HepG2 (cell line): ENCODE data around the gene RUVBL1. TPM values are rescaled to one million over a fixed set of nuclear protein-coding genes. Genes with fewer than 3 reads are reported as not detected.

Experiments used
- ATAC-seq: fragments of 200-7000 bp; cut with Tn5 transposase; 3 replicates; pipeline ENCODE4 v1.9.1; 2020; ENCODE audit warnings: mild to moderate bottlenecking, moderate library complexity
- BruUV-seq: library from RNA; stranded (reverse); fragments of 400-500 nt; replicated peaks from 2 replicates; lab custom pipeline; 2021; lab: Mats Ljungman, UMichigan
- CTCF ChIA-PET: fragments of 300-600 bp; formaldehyde crosslinking; extraction: SDS; loops from one replicate; lab custom pipeline; 2021; ENCODE audit warnings: low total read pairs, inconsistent platforms, low intra/inter-chr PET ratio; lab: Yijun Ruan, JAX
- POLR2A ChIA-PET: fragments of 350-600 bp; sonication (Branson Sonifier 250); formaldehyde crosslinking; loops from one replicate; lab custom pipeline; 2020; ENCODE audit warnings: antibody characterized with exemption, inconsistent platforms; lab: Yijun Ruan, JAX
- DNase-seq: peaks from one replicate; pipeline ENCODE4 v3.0.0-alpha.2; 2015; ENCODE audit warnings: low spot score
- FAIRE-seq: peaks from 3 replicates; lab custom pipeline; 2011; peaks lifted over from hg19 to GRCh38; lab: Jason Lieb, UNC
- H2AFZ ChIP-seq: one replicate; pipeline ENCODE4 v1.6.1; 2011; ENCODE audit warnings: low read length, inconsistent platforms
- H3K27ac ChIP-seq: fragments of 300-600 bp; 3 replicates; pipeline ENCODE4 v1.8.0; 2011; ENCODE audit warnings: mixed run types, mild to moderate bottlenecking, mixed read lengths, low read length, inconsistent platforms; ENCODE audit not compliant: insufficient read depth; ENCODE audit errors: extremely low read length
- H3K27me3 ChIP-seq, 2 experiments: fragments of 200-600 bp in 1 of 2; 2 replicates in 1 of 2; 3 replicates in 1 of 2; pipeline versions ENCODE4 v1.6.0 to v1.8.0; 2011; ENCODE audit warnings: low read length in 2 of 2, mild to moderate bottlenecking in 2 of 2, moderate library complexity in 2 of 2, inconsistent platforms in 1 of 2; ENCODE audit not compliant: insufficient read depth in 2 of 2, control insufficient read depth in 1 of 2
- H3K36me3 ChIP-seq, 2 experiments: fragments of 200-600 bp in 1 of 2; replicated peaks in 1 of 2; 2 replicates in 1 of 2; 3 replicates in 1 of 2; pipeline versions ENCODE4 v1.5.1 to v1.8.0; 2011; ENCODE audit warnings: low read length in 2 of 2, inconsistent platforms in 1 of 2; ENCODE audit not compliant: insufficient read depth in 2 of 2, control insufficient read depth in 1 of 2
- H3K4me1 ChIP-seq: 2 replicates; pipeline ENCODE4 v1.5.1; 2012; ENCODE audit warnings: low read length, inconsistent platforms; ENCODE audit not compliant: insufficient read depth
- H3K4me2 ChIP-seq: 2 replicates; pipeline ENCODE4 v1.6.0; 2011; ENCODE audit warnings: low read depth, low read length, inconsistent platforms
- H3K4me3 ChIP-seq, 3 experiments: fragments of 200-600 bp in 1 of 3; sonication (generic), shearing (Covaris generic) in 1 of 3; replicated peaks in 1 of 3; 2 replicates each; pipeline ENCODE4 v1.5.1; 2011 to 2016; ENCODE audit warnings: low read length in 3 of 3, inconsistent platforms in 2 of 3, low read depth in 2 of 3, mild to moderate bottlenecking in 2 of 3, control low read depth in 1 of 3, mixed read lengths in 1 of 3; ENCODE audit not compliant: insufficient read depth in 1 of 3
- H3K79me2 ChIP-seq: one replicate; pipeline ENCODE4 v1.6.1; 2011; ENCODE audit warnings: low read length, inconsistent platforms; ENCODE audit not compliant: insufficient read depth
- H3K9ac ChIP-seq: 2 replicates; pipeline ENCODE4 v1.6.0; 2011; ENCODE audit warnings: mild to moderate bottlenecking, low read depth, low read length, inconsistent platforms; ENCODE audit not compliant: insufficient read depth
- H3K9me3 ChIP-seq: 2 replicates; pipeline ENCODE4 v1.5.1; 2012; ENCODE audit warnings: mild to moderate bottlenecking, low read length
- H4K20me1 ChIP-seq: 2 replicates; pipeline ENCODE4 v1.6.0; 2011; ENCODE audit warnings: inconsistent platforms, mild to moderate bottlenecking, low read length, moderate library complexity; ENCODE audit not compliant: insufficient read depth
- HNRNPK ChIP-seq: fragments of 200-400 bp; formaldehyde crosslinking; IDR thresholded peaks from 2 replicates; pipeline ENCODE4 v1.6.1; 2018; ENCODE audit warnings: low read length, low read depth, moderate library complexity, mild to moderate bottlenecking; ENCODE audit not compliant: poor library complexity, severe bottlenecking
- MAFK ChIP-seq, 2 experiments: IDR thresholded peaks in 1 of 2; conservative IDR thresholded peaks in 1 of 2; 2 replicates each; pipeline ENCODE4 v1.6.1; 2011; ENCODE audit warnings: improper control_type of control experiment in 2 of 2, low read length in 2 of 2
- PRPF4 ChIP-seq: fragments of 200-400 bp; formaldehyde crosslinking; IDR thresholded peaks from 2 replicates; pipeline ENCODE4 v1.6.1; 2016; ENCODE audit warnings: low read length, low read depth; ENCODE audit not compliant: poor library complexity, severe bottlenecking
- ZBTB38 ChIP-seq: sonication (generic); formaldehyde crosslinking; IDR thresholded peaks from 2 replicates; pipeline ENCODE4 v1.5.1; 2020; ENCODE audit warnings: mild to moderate bottlenecking, missing genetic modification reagents
- ZC3H4 ChIP-seq: sonication (generic); formaldehyde crosslinking; IDR thresholded peaks from 2 replicates; pipeline ENCODE4 v1.4.0; 2020; ENCODE audit warnings: missing genetic modification reagents, borderline replicate concordance
- WGBS: methylation state at CpG from one replicate; pipeline ENCODE4 v1.1.6; 2017; ENCODE audit warnings: low lambda C conversion rate; 5-methylcytosine and 5-hydroxymethylcytosine counted together
- in situ Hi-C: cut with HindIII; loops from 2 replicates; pipeline ENCODE4 v1.10.0; 2017; ENCODE audit warnings: low pct_unique_long_range_greater_than_20kb; ENCODE audit not compliant: extremely low pct_ligation_motif_present
- intact Hi-C: fragments of 100-400 bp; cut with micrococcal nuclease; formaldehyde crosslinking; loops from one replicate; pipeline ENCODE4 v1.10.0; 2022; ENCODE audit not compliant: unreplicated experiment
- polyA plus RNA-seq, 8 experiments: library from polyadenylated mRNA; depleted of rRNA in 3 of 8; stranded (reverse) in 7 of 8; unstranded in 1 of 8; fragments of >200 nt; fragmentation: Illumina TruSeq in 4 of 8; extraction: Trizol in 4 of 8; gene quantifications; 2 replicates each; pipeline versions ENCODE4 v1.2.1 to v1.2.3, GENCODE V29; 2011 to 2016; ENCODE audit warnings: low read depth in 4 of 8, missing spikeins in 1 of 8, mixed read lengths in 1 of 8; ENCODE audit not compliant: insufficient read depth in 1 of 8
- total RNA-seq, 5 experiments: library from RNA; depleted of rRNA; stranded (reverse); fragments of >200 nt; fragmentation: Illumina TruSeq; extraction: Trizol; gene quantifications; 2 replicates each; pipeline ENCODE4 v1.2.3, GENCODE V29; 2016; ENCODE audit warnings: low read depth in 1 of 5
- TF ChIP-seq, protein P1 (sequence below): sonication (generic); formaldehyde crosslinking; IDR thresholded peaks from 2 replicates; pipeline ENCODE4 v1.4.0; 2020; ENCODE audit warnings: missing genetic modification reagents
- TF ChIP-seq, protein P2 (sequence below): sonication (generic); formaldehyde crosslinking; IDR thresholded peaks from 2 replicates; pipeline ENCODE4 v1.4.0; 2020; ENCODE audit warnings: missing genetic modification reagents, borderline replicate concordance
- TF ChIP-seq, protein P3 (sequence below): sonication (generic); formaldehyde crosslinking; IDR thresholded peaks from 2 replicates; pipeline ENCODE4 v1.4.0; 2020; ENCODE audit warnings: mild to moderate bottlenecking, missing genetic modification reagents

Gene RUVBL1
- total and polyA plus RNA-seq, 2 of the 13 experiments (the other 11 are each of a cell fraction or from before 2014, with no cell fraction given) = 32.7 to 86.3 TPM

DNA sequence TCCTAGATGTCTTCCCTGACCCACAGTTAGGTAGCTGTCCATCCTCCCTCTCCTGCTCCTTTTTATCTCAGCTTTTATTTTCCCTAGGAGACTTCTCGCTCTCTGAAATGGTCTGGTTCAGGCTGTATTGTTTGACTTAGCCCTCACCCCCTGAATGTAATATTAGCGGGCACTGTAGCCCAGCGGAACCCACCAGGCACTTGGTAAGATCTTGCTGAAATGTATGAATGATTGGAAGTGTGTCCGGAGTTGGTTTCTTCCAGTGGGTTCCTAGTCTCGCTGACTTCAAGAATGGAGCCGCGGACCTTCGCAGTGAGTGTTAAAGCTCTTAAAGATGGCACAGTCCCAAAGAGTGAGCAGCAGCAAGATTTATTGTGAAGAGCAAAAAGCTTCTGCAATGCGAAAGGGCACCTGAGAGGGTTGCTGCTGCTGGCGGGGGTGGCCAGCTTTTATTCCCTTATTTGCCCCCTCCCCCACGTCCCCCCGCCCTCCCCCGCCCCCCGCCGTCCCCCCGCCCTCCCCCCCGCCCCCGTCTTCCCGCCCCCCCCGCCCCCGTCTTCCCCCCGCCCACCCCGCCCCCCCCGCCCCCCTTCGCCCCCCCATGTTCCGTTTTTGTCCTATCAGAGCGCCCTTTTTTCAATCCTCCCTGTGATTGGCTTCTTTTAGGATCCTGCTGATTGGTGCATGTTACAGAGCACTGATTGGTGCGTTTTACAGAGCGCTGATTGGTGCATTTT lies 29.0 kb upstream of the RUVBL1 start:
- in situ Hi-C loops = no loop called here
- ATAC-seq (peak; percentile 74), FAIRE-seq (peak; percentile 63), DNase-seq (peak; percentile 87)
- 50% methylated on average over 26 of the region's 29 CpGs for WGBS
- Histone ChIP-seq H3K4me1 (peaks cover 49% of the 10 kb centered on the region), H3K4me2 (peak overlapping the region; percentile 87), H3K36me3 (peaks cover 0 to 13% of the 10 kb centered on the region in 2 experiments), H3K4me3 (peak overlapping the region; percentile 86 to 95 (median 87); a peak in 5 of 6 replicates), H3K27ac (peak overlapping the region; percentile 99), H4K20me1 (no peaks in the 10 kb centered on the region), H3K9ac (peak overlapping the region; percentile 97), H3K79me2 (peaks cover 27% of the 10 kb centered on the region), H3K27me3 (no peaks in the 10 kb centered on the region), H3K9me3 (no peaks in the 10 kb centered on the region), H2AFZ (peak overlapping the region; percentile 85)
- intact Hi-C loops = loop anchor here (1.0 to 2.0 kb wide), 2 partner anchors 16 to 28 kb away; no protein-coding TSS in a partner anchor
- CTCF ChIA-PET = interaction anchor here (1.7 kb wide), 1 partner anchor 18 kb away, joined by 5 read pairs; no protein-coding TSS in a partner anchor
- TSS peak; percentile 64 for BruUV-seq
- POLR2A ChIA-PET = interaction anchor here (0.7 to 5.2 kb wide), 11 partner anchors 13 to 202 kb away, joined by 3 to 104 read pairs (median 5); partner anchors contain the start of gene RUVBL1
- peak; percentile 70 for TF ChIP-seq PRPF4
- TF ChIP-seq ZC3H4 = 0 out of 2 replicates have a peak, but pooled peaks have one; percentile 17
- TF ChIP-seq, protein P1, sequence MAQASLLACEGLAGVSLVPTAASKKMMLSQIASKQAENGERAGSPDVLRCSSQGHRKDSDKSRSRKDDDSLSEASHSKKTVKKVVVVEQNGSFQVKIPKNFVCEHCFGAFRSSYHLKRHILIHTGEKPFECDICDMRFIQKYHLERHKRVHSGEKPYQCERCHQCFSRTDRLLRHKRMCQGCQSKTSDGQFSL (CRISPR knock-in tag) = 0 out of 2 replicates have a peak, but pooled peaks have one; percentile 47
- TF ChIP-seq HNRNPK = peak; percentile 62
- 0 out of 4 replicates have a peak, but pooled peaks of 1 of the 2 experiments have one; percentile 2 for TF ChIP-seq MAFK (conservative IDR thresholded peaks at IDR 0.05 in 1 of 2, IDR thresholded peaks at IDR 0.05 in 1 of 2; ENCODE audit: low read length in 2 of 2)
- TF ChIP-seq, protein P2, sequence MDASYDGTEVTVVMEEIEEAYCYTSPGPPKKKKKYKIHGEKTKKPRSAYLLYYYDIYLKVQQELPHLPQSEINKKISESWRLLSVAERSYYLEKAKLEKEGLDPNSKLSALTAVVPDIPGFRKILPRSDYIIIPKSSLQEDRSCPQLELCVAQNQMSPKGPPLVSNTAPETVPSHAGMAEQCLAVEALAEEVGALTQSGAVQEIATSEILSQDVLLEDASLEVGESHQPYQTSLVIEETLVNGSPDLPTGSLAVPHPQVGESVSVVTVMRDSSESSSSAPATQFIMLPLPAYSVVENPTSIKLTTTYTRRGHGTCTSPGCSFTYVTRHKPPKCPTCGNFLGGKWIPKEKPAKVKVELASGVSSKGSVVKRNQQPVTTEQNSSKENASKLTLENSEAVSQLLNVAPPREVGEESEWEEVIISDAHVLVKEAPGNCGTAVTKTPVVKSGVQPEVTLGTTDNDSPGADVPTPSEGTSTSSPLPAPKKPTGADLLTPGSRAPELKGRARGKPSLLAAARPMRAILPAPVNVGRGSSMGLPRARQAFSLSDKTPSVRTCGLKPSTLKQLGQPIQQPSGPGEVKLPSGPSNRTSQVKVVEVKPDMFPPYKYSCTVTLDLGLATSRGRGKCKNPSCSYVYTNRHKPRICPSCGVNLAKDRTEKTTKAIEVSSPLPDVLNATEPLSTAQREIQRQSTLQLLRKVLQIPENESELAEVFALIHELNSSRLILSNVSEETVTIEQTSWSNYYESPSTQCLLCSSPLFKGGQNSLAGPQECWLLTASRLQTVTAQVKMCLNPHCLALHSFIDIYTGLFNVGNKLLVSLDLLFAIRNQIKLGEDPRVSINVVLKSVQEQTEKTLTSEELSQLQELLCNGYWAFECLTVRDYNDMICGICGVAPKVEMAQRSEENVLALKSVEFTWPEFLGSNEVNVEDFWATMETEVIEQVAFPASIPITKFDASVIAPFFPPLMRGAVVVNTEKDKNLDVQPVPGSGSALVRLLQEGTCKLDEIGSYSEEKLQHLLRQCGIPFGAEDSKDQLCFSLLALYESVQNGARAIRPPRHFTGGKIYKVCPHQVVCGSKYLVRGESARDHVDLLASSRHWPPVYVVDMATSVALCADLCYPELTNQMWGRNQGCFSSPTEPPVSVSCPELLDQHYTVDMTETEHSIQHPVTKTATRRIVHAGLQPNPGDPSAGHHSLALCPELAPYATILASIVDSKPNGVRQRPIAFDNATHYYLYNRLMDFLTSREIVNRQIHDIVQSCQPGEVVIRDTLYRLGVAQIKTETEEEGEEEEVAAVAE = peak; percentile 75; the same call in 1 of the 2 replicates
- TF ChIP-seq ZBTB38 (CRISPR knock-in tag) = peak; percentile 71
- TF ChIP-seq, protein P3, sequence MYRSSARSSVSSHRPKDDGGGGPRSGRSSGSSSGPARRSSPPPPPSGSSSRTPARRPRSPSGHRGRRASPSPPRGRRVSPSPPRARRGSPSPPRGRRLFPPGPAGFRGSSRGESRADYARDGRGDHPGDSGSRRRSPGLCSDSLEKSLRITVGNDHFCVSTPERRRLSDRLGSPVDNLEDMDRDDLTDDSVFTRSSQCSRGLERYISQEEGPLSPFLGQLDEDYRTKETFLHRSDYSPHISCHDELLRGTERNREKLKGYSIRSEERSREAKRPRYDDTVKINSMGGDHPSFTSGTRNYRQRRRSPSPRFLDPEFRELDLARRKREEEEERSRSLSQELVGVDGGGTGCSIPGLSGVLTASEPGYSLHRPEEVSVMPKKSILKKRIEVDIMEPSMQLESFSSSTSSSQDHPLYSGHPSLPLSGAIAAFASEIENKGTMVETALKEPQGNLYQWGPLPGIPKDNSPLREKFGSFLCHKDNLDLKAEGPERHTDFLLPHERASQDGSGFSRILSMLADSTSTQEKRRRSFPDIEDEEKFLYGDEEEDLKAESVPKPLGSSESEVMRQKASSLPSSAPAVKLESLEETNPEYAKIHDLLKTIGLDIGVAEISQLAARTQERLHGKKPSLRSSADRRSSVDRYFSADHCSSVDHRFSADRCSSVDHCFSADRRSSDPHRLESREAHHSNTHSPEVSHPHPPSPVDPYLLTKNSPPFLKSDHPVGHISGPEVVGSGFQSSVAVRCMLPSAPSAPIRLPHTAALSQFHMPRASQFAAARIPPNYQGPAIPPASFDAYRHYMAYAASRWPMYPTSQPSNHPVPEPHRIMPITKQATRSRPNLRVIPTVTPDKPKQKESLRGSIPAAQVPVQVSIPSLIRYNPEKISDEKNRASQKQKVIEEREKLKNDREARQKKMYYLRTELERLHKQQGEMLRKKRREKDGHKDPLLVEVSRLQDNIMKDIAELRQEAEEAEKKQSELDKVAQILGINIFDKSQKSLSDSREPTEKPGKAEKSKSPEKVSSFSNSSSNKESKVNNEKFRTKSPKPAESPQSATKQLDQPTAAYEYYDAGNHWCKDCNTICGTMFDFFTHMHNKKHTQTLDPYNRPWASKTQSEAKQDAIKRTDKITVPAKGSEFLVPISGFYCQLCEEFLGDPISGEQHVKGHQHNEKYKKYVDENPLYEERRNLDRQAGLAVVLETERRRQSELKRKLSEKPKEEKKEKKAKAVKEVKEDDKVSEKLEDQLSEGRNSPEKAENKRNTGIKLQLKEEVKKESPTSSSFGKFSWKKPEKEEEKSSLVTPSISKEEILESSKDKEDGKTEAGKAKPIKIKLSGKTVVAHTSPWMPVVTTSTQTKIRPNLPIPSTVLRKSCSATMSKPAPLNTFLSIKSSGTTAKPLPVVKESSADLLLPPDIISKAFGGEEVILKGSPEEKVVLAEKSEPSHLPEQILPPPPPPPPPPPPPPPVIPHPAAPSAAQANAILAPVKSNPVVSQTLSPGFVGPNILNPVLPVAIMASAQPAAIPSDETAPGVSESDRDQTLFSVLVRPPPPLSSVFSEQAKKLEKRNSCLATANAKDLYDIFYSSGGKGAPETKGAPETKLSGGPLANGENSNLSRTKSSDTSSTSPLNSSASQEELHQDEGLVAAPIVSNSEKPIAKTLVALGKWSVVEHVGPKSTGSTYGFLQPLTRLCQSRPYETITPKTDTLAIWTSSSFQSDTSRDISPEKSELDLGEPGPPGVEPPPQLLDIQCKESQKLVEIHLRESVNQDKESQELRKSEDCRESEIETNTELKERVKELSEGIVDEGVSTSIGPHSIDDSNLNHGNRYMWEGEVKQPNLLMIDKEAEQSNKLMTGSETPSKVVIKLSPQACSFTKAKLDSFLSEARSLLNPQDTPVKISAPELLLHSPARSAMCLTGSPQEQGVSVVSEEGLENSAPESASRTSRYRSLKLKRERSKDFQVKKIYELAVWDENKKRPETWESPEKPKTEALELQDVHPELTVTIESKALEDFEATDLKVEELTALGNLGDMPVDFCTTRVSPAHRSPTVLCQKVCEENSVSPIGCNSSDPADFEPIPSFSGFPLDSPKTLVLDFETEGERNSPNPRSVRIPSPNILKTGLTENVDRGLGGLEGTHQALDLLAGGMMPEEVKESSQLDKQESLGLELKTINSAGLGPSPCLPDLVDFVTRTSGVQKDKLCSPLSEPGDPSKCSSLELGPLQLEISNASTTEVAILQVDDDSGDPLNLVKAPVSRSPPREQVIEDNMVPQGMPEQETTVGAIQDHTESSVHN (CRISPR knock-in tag) = no peak
